Caco-2 (cell line): ENCODE measurements around the gene MCOLN2. TPM values are rescaled to one million over a fixed set of nuclear protein-coding genes. Genes with fewer than 3 reads are reported as not detected.

Experiments used
- BruUV-seq: library from RNA; stranded (reverse); fragments of 400-500 nt; replicated peaks from 2 replicates; lab custom pipeline; 2021; lab: Mats Ljungman, UMichigan
- CTCF ChIA-PET: fragments of 300-600 bp; sonication (Branson Sonifier 250); formaldehyde crosslinking; loops from one replicate; lab custom pipeline; 2022; ENCODE audit warnings: antibody characterized with exemption; lab: Charles Lee
- POLR2A ChIA-PET: fragments of 300-600 bp; sonication (Branson Sonifier 250); formaldehyde crosslinking; loops from one replicate; lab custom pipeline; 2022; ENCODE audit warnings: antibody characterized with exemption; lab: Charles Lee
- DNase-seq, 2 experiments: peaks; one replicate each; pipeline versions ENCODE4 v3.0.0 to v3.0.0-alpha.2; 2020 to 2022
- H3K27me3 ChIP-seq: replicated peaks from 2 replicates; pipeline ENCODE4 v1.6.0; 2011; ENCODE audit warnings: low read length; ENCODE audit not compliant: control insufficient read depth, insufficient read depth
- H3K36me3 ChIP-seq: 2 replicates; pipeline ENCODE4 v1.5.1; 2011; ENCODE audit warnings: low read length; ENCODE audit not compliant: control insufficient read depth, insufficient read depth
- H3K4me1 ChIP-seq: fragments of 250-450 bp; sonication (Bioruptor Pico); 2 replicates; pipeline ENCODE4 v1.5.1; 2020; ENCODE audit warnings: mild to moderate bottlenecking
- H3K4me3 ChIP-seq: 2 replicates; pipeline ENCODE4 v1.5.1; 2011; ENCODE audit warnings: low read depth, mild to moderate bottlenecking, control low read depth, low read length
- H3K9me3 ChIP-seq: fragments of 250-450 bp; sonication (Bioruptor Pico); 2 replicates; pipeline ENCODE4 v1.5.1; 2020; ENCODE audit warnings: mild to moderate bottlenecking, moderate library complexity
- H3K27ac Mint-ChIP-seq: one replicate; pipeline ENCODE4 v1.8.0; 2022; ENCODE audit warnings: mixed read lengths; ENCODE audit not compliant: unreplicated experiment
- H3K27me3 Mint-ChIP-seq: one replicate; pipeline ENCODE4 v1.8.0; 2022; ENCODE audit warnings: mixed read lengths; ENCODE audit not compliant: insufficient read depth, unreplicated experiment
- H3K36me3 Mint-ChIP-seq: one replicate; pipeline ENCODE4 v1.8.0; 2022; ENCODE audit warnings: mild to moderate bottlenecking, mixed read lengths; ENCODE audit not compliant: insufficient read depth, unreplicated experiment
- H3K4me1 Mint-ChIP-seq: one replicate; pipeline ENCODE4 v1.8.0; 2022; ENCODE audit warnings: low read depth, mixed read lengths; ENCODE audit not compliant: unreplicated experiment
- H3K4me3 Mint-ChIP-seq: one replicate; pipeline ENCODE4 v1.8.0; 2022; ENCODE audit warnings: mild to moderate bottlenecking, moderate library complexity, mixed read lengths; ENCODE audit not compliant: unreplicated experiment
- H3K9me3 Mint-ChIP-seq: one replicate; pipeline ENCODE4 v1.8.0; 2022; ENCODE audit warnings: mixed read lengths; ENCODE audit not compliant: unreplicated experiment
- CTCF ChIP-seq, 2 experiments: fragments of 200-600 bp in 1 of 2; IDR thresholded peaks; 1 replicate in 1 of 2; 2 replicates in 1 of 2; pipeline versions ENCODE4 v1.5.1 to v1.8.0; 2011 to 2022; ENCODE audit warnings: antibody characterized with exemption in 1 of 2, control low read depth in 1 of 2, inconsistent platforms in 1 of 2, low read depth in 1 of 2, low read length in 1 of 2, mild to moderate bottlenecking in 1 of 2, moderate library complexity in 1 of 2; ENCODE audit not compliant: insufficient read depth in 1 of 2, severe bottlenecking in 1 of 2, unreplicated experiment in 1 of 2
- intact Hi-C: fragments of 100-400 bp; cut with micrococcal nuclease; formaldehyde crosslinking; loops from one replicate; pipeline ENCODE4 v1.10.0; 2022; ENCODE audit not compliant: unreplicated experiment
- total RNA-seq: library from RNA; stranded (reverse); gene quantifications from 2 replicates; pipeline ENCODE4 v1.2.3, GENCODE V29; 2022

The MCOLN2 gene
- total RNA-seq, 1 experiment from 2014 or later, result not detected

- no TSS peak for BruUV-seq
- CTCF ChIA-PET, result no interaction called here
Observed at GRCh38 chr1:84941843-84942242, 55.1 kb downstream of the MCOLN2 start.

GRCh38 chr1:84940481-84940880, 56.4 kb downstream of the MCOLN2 start:
- Histone ChIP-seq H3K4me1 (no peaks in the 10 kb centered on the region), H3K27me3 (no peaks in the 10 kb centered on the region), H3K9me3 (no peaks in the 10 kb centered on the region), H3K36me3 (no peaks in the 10 kb centered on the region), H3K4me3 (no peak overlapping the region)
- DNase-seq, result no peak
- Mint-ChIP-seq H3K4me1 (no peaks in the 10 kb centered on the region), H3K36me3 (no peaks in the 10 kb centered on the region), H3K27me3 (peaks cover 19% of the 10 kb centered on the region), H3K9me3 (no peaks in the 10 kb centered on the region), H3K4me3 (no peak overlapping the region), H3K27ac (no peak overlapping the region)
- ChIA-PET CTCF (no interaction called here), POLR2A (no interaction called here)
- TF ChIP-seq CTCF (IDR thresholded peaks at IDR 0.05; ENCODE audit: insufficient read depth in 1 of 2, low read depth in 1 of 2, low read length in 1 of 2, severe bottlenecking in 1 of 2, unreplicated experiment in 1 of 2), result no peak
- no TSS peak for BruUV-seq
- intact Hi-C loops, result no loop called here

More at GRCh38 chr1:84941843-84942242, 55.1 kb downstream of the MCOLN2 start:
- Histone ChIP-seq H3K9me3 (no peaks in the 10 kb centered on the region), H3K4me3 (no peak overlapping the region), H3K4me1 (no peaks in the 10 kb centered on the region), H3K36me3 (no peaks in the 10 kb centered on the region), H3K27me3 (no peaks in the 10 kb centered on the region)
- Mint-ChIP-seq H3K27me3 (peaks cover 19% of the 10 kb centered on the region), H3K4me3 (no peak overlapping the region), H3K36me3 (no peaks in the 10 kb centered on the region), H3K9me3 (no peaks in the 10 kb centered on the region), H3K4me1 (no peaks in the 10 kb centered on the region), H3K27ac (no peak overlapping the region)
- intact Hi-C loops, result no loop called here
- no peak for TF ChIP-seq CTCF (IDR thresholded peaks at IDR 0.05; ENCODE audit: insufficient read depth in 1 of 2, low read depth in 1 of 2, low read length in 1 of 2, severe bottlenecking in 1 of 2, unreplicated experiment in 1 of 2)
- DNase-seq, result no peak
- POLR2A ChIA-PET, result no interaction called here

GRCh38 chr1:84939761-84940160, 57.2 kb downstream of the MCOLN2 start:
- no peaks in the 10 kb centered on the region for H3K4me1 ChIP-seq
- no peaks in the 10 kb centered on the region for H3K4me1 Mint-ChIP-seq
- H3K4me3 ChIP-seq, result no peak overlapping the region
- H3K36me3 ChIP-seq, result no peaks in the 10 kb centered on the region
- TF ChIP-seq CTCF (IDR thresholded peaks at IDR 0.05; ENCODE audit: insufficient read depth in 1 of 2, low read depth in 1 of 2, low read length in 1 of 2, severe bottlenecking in 1 of 2, unreplicated experiment in 1 of 2), result no peak
- no peaks in the 10 kb centered on the region for H3K9me3 Mint-ChIP-seq
- no TSS peak for BruUV-seq
- CTCF ChIA-PET, result no interaction called here
- DNase-seq, result no peak
- no peak overlapping the region for H3K27ac Mint-ChIP-seq
- H3K4me3 Mint-ChIP-seq, result no peak overlapping the region
- no peaks in the 10 kb centered on the region for H3K36me3 Mint-ChIP-seq
- no peaks in the 10 kb centered on the region for H3K9me3 ChIP-seq
- POLR2A ChIA-PET, result no interaction called here
- intact Hi-C loops, result loop anchor here (5.0 to 10.0 kb wide), 4 partner anchors 167 to 505 kb away; no protein-coding TSS in a partner anchor
- no peaks in the 10 kb centered on the region for H3K27me3 ChIP-seq
- H3K27me3 Mint-ChIP-seq, result peaks cover 19% of the 10 kb centered on the region
